ENCODE results near the gene HOXA11. TPM values are rescaled to one million over a fixed set of nuclear protein-coding genes. Genes with fewer than 3 reads are reported as not detected.

HOXA11 gene
- total RNA-seq, 4 donors from 2014 or later = 4.5 to 21.3 (median 7.7) TPM

- peak; percentile 48 for DNase-seq
- Histone ChIP-seq H3K4me1 (peaks cover 16 to 57% (median 45%) of the 10 kb centered on the region in 4 donors), H3K36me3 (no peaks in the 10 kb centered on the region), H3K4me3 (peak overlapping the region; percentile 8 to 73 (median 58)), H3K27ac (peak overlapping the region; percentile 95 to 99 (median 98)), H3K9me3 (no peaks in the 10 kb centered on the region), H3K27me3 (peaks cover 68% of the 10 kb centered on the region)
- WGBS, 2 donors (ENCODE audit: low coverage in 1 of 2) = 19 to 54% methylated on average over 7 to 42 of the region's 42 CpGs
- TF ChIP-seq POLR2A (IDR thresholded peaks at IDR 0.05) (peak; percentile 55), CTCF (IDR thresholded peaks at IDR 0.05) (peak in 1 of 5 experiments; percentile 30), EP300 (IDR thresholded peaks at IDR 0.05; ENCODE audit: low read depth) (no peak), POLR2AphosphoS5 (IDR thresholded peaks at IDR 0.05) (peak; percentile 27 to 70 (median 40))
- in situ Hi-C loops (cut with MboI; ENCODE audit: low pct_ligation_motif_present in 1 of 4, low pct_unique_long_range_greater_than_20kb in 1 of 4, low sequenced_read_pairs in 3 of 4) (loop anchor here in 2 of 4 donors (25.0 kb wide), 1 partner anchor 1330 kb away; no protein-coding TSS in a partner anchor), intact Hi-C loops (cut with DNase I; ENCODE audit: low total_unique reads) (loop anchor here (5.0 to 10.0 kb wide), 3 partner anchors 725 to 983 kb away; no protein-coding TSS in a partner anchor)
These were observed 7.0 kb upstream of the HOXA11 start for GRCh38 chr7:27191833-27192545.

- in situ Hi-C loops (cut with MboI; ENCODE audit: low pct_ligation_motif_present in 1 of 4, low pct_unique_long_range_greater_than_20kb in 1 of 4, low sequenced_read_pairs in 3 of 4) = loop anchor here in 2 of 4 donors (25.0 kb wide), 1 partner anchor 1329 kb away; no protein-coding TSS in a partner anchor
- peak; percentile 19 for DNase-seq
- no peak for TF ChIP-seq POLR2A (IDR thresholded peaks at IDR 0.05)
- TF ChIP-seq CTCF (IDR thresholded peaks at IDR 0.05) = no peak
- no peak for TF ChIP-seq POLR2AphosphoS5 (IDR thresholded peaks at IDR 0.05)
- no peak for TF ChIP-seq EP300 (IDR thresholded peaks at IDR 0.05; ENCODE audit: low read depth)
- intact Hi-C loops (cut with DNase I; ENCODE audit: low total_unique reads) = loop anchor here (5.0 to 10.0 kb wide), 3 partner anchors 726 to 984 kb away; no protein-coding TSS in a partner anchor
- H3K9me3 ChIP-seq = no peaks in the 10 kb centered on the region
- H3K27ac ChIP-seq = peak overlapping the region; percentile 95 to 99 (median 98)
- peak overlapping the region; percentile 8 to 73 (median 58) for H3K4me3 ChIP-seq
- WGBS, 2 donors (ENCODE audit: low coverage in 1 of 2) = 41% methylated on average over 15 of the region's 15 CpGs; no CpG with 5 or more reads in 1 of the 2 donors
- H3K4me1 ChIP-seq = peaks cover 16 to 64% (median 48%) of the 10 kb centered on the region in 4 donors
- no peaks in the 10 kb centered on the region for H3K36me3 ChIP-seq
- peaks cover 66% of the 10 kb centered on the region for H3K27me3 ChIP-seq
These were observed 6.2 kb upstream of the HOXA11 start for GRCh38 chr7:27191161-27191731.

GRCh38 chr7:27189997-27190748 is 5.1 kb upstream of the HOXA11 start:
- Histone ChIP-seq H3K4me3 (peak overlapping the region in 2 of 4 donors; percentile 68 to 79), H3K9me3 (no peaks in the 10 kb centered on the region), H3K4me1 (peaks cover 16 to 66% (median 48%) of the 10 kb centered on the region in 4 donors), H3K27me3 (peaks cover 69% of the 10 kb centered on the region), H3K27ac (peak overlapping the region; percentile 95 to 99 (median 98)), H3K36me3 (no peaks in the 10 kb centered on the region)
- TF ChIP-seq POLR2AphosphoS5 (IDR thresholded peaks at IDR 0.05) = peak; percentile 21 to 59 (median 33)
- TF ChIP-seq CTCF (IDR thresholded peaks at IDR 0.05) = no peak
- WGBS, 2 donors (ENCODE audit: low coverage in 1 of 2) = 19 to 36% methylated on average over 4 to 7 of the region's 7 CpGs
- in situ Hi-C loops (cut with MboI; ENCODE audit: low pct_ligation_motif_present in 1 of 4, low pct_unique_long_range_greater_than_20kb in 1 of 4, low sequenced_read_pairs in 3 of 4) (loop anchor here in 3 of 4 donors (10.0 to 25.0 kb wide), 2 partner anchors 1328 to 1335 kb away; no protein-coding TSS in a partner anchor), intact Hi-C loops (cut with DNase I; ENCODE audit: low total_unique reads) (loop anchor here (5.0 to 10.0 kb wide), 4 partner anchors 727 to 985 kb away; no protein-coding TSS in a partner anchor)
- peak; percentile 41 for DNase-seq
